Anterior cingulate cortex (tissue), 58 donors: ENCODE measurements around the gene GABRB1.
A peak's percentile ranks its signal among the peaks of the same experiment; 100 is the strongest.
"Not testable (repeated sequence)": the region's sequence is repeated elsewhere in the genome, so short reads cannot be mapped to it uniquely, and the experiment has no call there.

Experiments used
- DNase-seq, 58 donors: peaks; one replicate each; lab custom pipeline; 2025; lab: John Stamatoyannopoulos, UW

The GABRB1 gene

GRCh38 chr4:47372561-47372960, 341.2 kb downstream of the GABRB1 start:
- DNase-seq: no peak

- DNase-seq: no peak
Measured at GRCh38 chr4:47373174-47373573, 341.8 kb downstream of the GABRB1 start.

- no peak for DNase-seq
Measured at GRCh38 chr4:47373709-47374108, 342.3 kb downstream of the GABRB1 start.

- DNase-seq: no peak
Measured at GRCh38 chr4:47374477-47374876, 343.1 kb downstream of the GABRB1 start.

GRCh38 chr4:47378021-47378530, 346.7 kb downstream of the GABRB1 start:
- not testable (repeated sequence) for DNase-seq

- DNase-seq: no peak
Measured at GRCh38 chr4:47381172-47381571, 349.8 kb downstream of the GABRB1 start.

GRCh38 chr4:47382846-47383360, 351.5 kb downstream of the GABRB1 start:
- no peak for DNase-seq

- DNase-seq: no peak
Measured at GRCh38 chr4:47383829-47384427, 352.6 kb downstream of the GABRB1 start.

- DNase-seq: no peak
Measured at GRCh38 chr4:47386146-47386545, 354.8 kb downstream of the GABRB1 start.

GRCh38 chr4:47386561-47387235, 355.3 kb downstream of the GABRB1 start:
- no peak for DNase-seq

GRCh38 chr4:47390428-47391125, 359.2 kb downstream of the GABRB1 start:
- no peak for DNase-seq

- DNase-seq: no peak
Measured at GRCh38 chr4:47391256-47391655, 359.9 kb downstream of the GABRB1 start.

GRCh38 chr4:47406408-47406807, 375.0 kb downstream of the GABRB1 start:
- no peak for DNase-seq

- DNase-seq: no peak
Measured at GRCh38 chr4:47410271-47410670, 378.9 kb downstream of the GABRB1 start.

- DNase-seq: no peak
Measured at GRCh38 chr4:47413521-47413920, 382.2 kb downstream of the GABRB1 start.

GRCh38 chr4:47415719-47416118, 384.4 kb downstream of the GABRB1 start:
- DNase-seq: no peak

GRCh38 chr4:47418147-47418546, 386.8 kb downstream of the GABRB1 start:
- peak in 5 of 58 donors; percentile 1 to 17 (median 3) for DNase-seq

- DNase-seq: no peak
Measured at GRCh38 chr4:47419296-47419695, 387.9 kb downstream of the GABRB1 start.

GRCh38 chr4:47425628-47426027, 394.3 kb downstream of the GABRB1 start:
- DNase-seq: no peak

- no peak for DNase-seq
Measured at GRCh38 chr4:47427935-47428334, 396.6 kb downstream of the GABRB1 start.

GRCh38 chr4:47432749-47433148, 401.4 kb downstream of the GABRB1 start:
- DNase-seq: no peak
